ENCODE results near the gene XPO6.

The XPO6 gene

DNA sequence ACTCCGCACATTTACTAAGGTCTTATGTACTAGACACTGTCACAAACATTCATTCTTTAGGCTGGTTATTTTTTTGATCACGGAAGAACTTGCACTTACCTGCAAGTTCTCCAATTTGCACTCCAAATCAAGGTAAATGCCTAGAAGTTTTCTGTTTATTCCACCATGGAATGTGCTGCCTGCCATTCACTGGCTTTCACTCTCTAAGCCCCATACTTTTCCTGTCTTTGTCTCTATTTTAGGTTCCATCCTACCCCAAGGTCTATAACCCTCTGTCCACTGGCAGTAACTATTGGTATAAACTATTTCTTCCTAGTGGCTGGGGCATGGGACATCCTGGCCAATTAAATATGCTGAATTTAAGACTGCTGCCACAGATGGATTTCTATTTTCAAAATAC, 15.9 kb downstream of the XPO6 start:
- in situ Hi-C loops (cut with MboI; ENCODE audit: low pct_unique_long_range_greater_than_20kb, low sequenced_read_pairs, unreplicated experiment), result no loop called here
- DNase-seq (ENCODE audit: low spot score), result no peak
- TF ChIP-seq, protein P1, sequence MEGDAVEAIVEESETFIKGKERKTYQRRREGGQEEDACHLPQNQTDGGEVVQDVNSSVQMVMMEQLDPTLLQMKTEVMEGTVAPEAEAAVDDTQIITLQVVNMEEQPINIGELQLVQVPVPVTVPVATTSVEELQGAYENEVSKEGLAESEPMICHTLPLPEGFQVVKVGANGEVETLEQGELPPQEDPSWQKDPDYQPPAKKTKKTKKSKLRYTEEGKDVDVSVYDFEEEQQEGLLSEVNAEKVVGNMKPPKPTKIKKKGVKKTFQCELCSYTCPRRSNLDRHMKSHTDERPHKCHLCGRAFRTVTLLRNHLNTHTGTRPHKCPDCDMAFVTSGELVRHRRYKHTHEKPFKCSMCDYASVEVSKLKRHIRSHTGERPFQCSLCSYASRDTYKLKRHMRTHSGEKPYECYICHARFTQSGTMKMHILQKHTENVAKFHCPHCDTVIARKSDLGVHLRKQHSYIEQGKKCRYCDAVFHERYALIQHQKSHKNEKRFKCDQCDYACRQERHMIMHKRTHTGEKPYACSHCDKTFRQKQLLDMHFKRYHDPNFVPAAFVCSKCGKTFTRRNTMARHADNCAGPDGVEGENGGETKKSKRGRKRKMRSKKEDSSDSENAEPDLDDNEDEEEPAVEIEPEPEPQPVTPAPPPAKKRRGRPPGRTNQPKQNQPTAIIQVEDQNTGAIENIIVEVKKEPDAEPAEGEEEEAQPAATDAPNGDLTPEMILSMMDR (IDR thresholded peaks at IDR 0.05; ENCODE audit: extremely low read depth, insufficient read depth, missing control alignments), result no peak

- in situ Hi-C loops (cut with MboI; ENCODE audit: low pct_unique_long_range_greater_than_20kb, low sequenced_read_pairs, unreplicated experiment), result no loop called here
- TF ChIP-seq, protein P1 (IDR thresholded peaks at IDR 0.05; ENCODE audit: extremely low read depth, insufficient read depth, missing control alignments), result peak; percentile 20
- DNase-seq (ENCODE audit: low spot score), result no peak
Measured at GRCh38 chr16:28193530-28194423, 18.0 kb downstream of the XPO6 start.

- TF ChIP-seq, protein P1 (IDR thresholded peaks at IDR 0.05; ENCODE audit: extremely low read depth, insufficient read depth, missing control alignments), result peak; percentile 30
- in situ Hi-C loops (cut with MboI; ENCODE audit: low pct_unique_long_range_greater_than_20kb, low sequenced_read_pairs, unreplicated experiment), result no loop called here
- peak; percentile 74 for DNase-seq (ENCODE audit: low spot score)
Measured at GRCh38 chr16:28192806-28193529, 18.8 kb downstream of the XPO6 start.

DNA sequence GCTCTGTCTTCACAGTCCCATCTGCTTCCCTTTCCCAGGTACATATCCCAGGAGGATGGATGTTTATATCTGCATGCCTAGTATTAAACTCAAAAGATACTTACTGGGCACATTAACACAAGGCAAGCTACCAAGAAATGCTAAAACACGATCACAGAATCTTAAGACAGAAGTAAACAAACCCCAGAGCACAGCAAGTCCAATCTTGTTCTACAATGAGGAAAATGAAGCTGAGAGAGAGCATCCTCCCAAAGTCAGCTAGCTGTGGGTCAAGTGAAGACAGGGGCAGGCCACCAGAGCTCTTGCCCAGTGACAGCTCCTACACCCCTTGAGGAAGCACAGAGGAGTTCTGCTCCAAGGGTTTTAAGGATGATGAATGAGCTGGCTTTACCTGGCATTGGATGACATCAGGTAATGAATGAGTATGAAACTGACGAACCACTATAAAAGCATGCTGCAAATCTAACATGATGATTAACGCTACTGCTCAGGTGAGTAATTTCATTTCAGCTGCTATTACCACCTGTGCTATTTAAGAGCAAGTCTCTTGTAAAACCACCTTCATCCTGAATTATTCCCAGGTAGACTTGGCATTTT, 20.3 kb downstream of the XPO6 start:
- TF ChIP-seq, protein P1 (IDR thresholded peaks at IDR 0.05; ENCODE audit: extremely low read depth, insufficient read depth, missing control alignments), result no peak

DNA sequence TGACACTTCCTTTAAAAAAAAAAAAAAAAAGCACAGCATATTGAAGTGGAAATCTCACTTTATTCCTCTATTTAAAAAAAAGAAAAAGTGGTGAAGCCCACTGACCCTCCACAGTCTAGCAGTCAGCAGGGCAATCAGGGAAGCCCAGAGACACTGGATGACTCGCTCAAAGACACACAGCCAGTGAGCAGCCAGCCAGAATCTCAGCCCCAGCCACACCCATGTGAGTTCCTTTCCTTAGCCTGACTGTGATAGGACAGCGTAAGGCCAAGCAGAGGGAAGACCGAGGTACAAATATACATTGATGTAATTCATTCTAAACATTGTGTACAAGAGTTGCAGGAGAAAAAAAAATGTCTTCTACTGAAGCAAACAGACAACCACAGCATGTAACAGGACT, 22.5 kb downstream of the XPO6 start:
- no peak for DNase-seq (ENCODE audit: low spot score)
- in situ Hi-C loops (cut with MboI; ENCODE audit: low pct_unique_long_range_greater_than_20kb, low sequenced_read_pairs, unreplicated experiment), result loop anchor here (5.0 kb wide), 1 partner anchor 42 kb away; no protein-coding TSS in a partner anchor
- TF ChIP-seq, protein P1 (IDR thresholded peaks at IDR 0.05; ENCODE audit: extremely low read depth, insufficient read depth, missing control alignments), result no peak

More for the DNA sequence above, 20.3 kb downstream of the XPO6 start:
- in situ Hi-C loops (cut with MboI; ENCODE audit: low pct_unique_long_range_greater_than_20kb, low sequenced_read_pairs, unreplicated experiment), result no loop called here
- no peak for DNase-seq (ENCODE audit: low spot score)

All from GM13977 (cell line).